GM18861 (cell line): ENCODE data around the gene NIM1K.
"Not testable (repeated sequence)": the region's sequence is repeated elsewhere in the genome, so short reads cannot be mapped to it uniquely, and the experiment has no call there.

Experiments
- ATAC-seq: cut with Tn5 transposase; IDR thresholded peaks from one replicate; pipeline ENCODE4 v1.9.1; 2021; ENCODE audit not compliant: unreplicated experiment

The NIM1K gene

GRCh38 chr5:43191740-43192557 is at the start of gene NIM1K:
Gene NIM1K, plus strand, starts transcription at chr5:43192225. Its CDS starts 53,551 bp downstream, at chr5:43245776.
- peak; percentile 58 for ATAC-seq

GRCh38 chr5:43145071-43145470 is 47.0 kb upstream of the NIM1K start:
- ATAC-seq: no peak

- no peak for ATAC-seq
These were observed 45.1 kb upstream of the NIM1K start for GRCh38 chr5:43146958-43147357.

- no peak for ATAC-seq
These were observed 43.6 kb upstream of the NIM1K start for GRCh38 chr5:43148417-43148816.

GRCh38 chr5:43149231-43149630 is 42.8 kb upstream of the NIM1K start:
- ATAC-seq: no peak

GRCh38 chr5:43150075-43150474 is 42.0 kb upstream of the NIM1K start:
- ATAC-seq: no peak

GRCh38 chr5:43150748-43151147 is 41.3 kb upstream of the NIM1K start:
- ATAC-seq: no peak

- ATAC-seq: no peak
These were observed 39.1 kb upstream of the NIM1K start for GRCh38 chr5:43152946-43153345.

GRCh38 chr5:43154469-43154868 is 37.6 kb upstream of the NIM1K start:
- ATAC-seq: no peak

GRCh38 chr5:43155394-43156096 is 36.5 kb upstream of the NIM1K start:
- ATAC-seq: no peak

GRCh38 chr5:43156388-43156787 is 35.6 kb upstream of the NIM1K start:
- no peak for ATAC-seq

- ATAC-seq: no peak
These were observed 35.0 kb upstream of the NIM1K start for GRCh38 chr5:43157068-43157467.

- no peak for ATAC-seq
These were observed 30.8 kb upstream of the NIM1K start for GRCh38 chr5:43161244-43161643.

- ATAC-seq: not testable (repeated sequence)
These were observed 27.2 kb upstream of the NIM1K start for GRCh38 chr5:43164801-43165200.

GRCh38 chr5:43165323-43165722 is 26.7 kb upstream of the NIM1K start:
- ATAC-seq: no peak

GRCh38 chr5:43168175-43168574 is 23.9 kb upstream of the NIM1K start:
- ATAC-seq: no peak

GRCh38 chr5:43171451-43171850 is 20.6 kb upstream of the NIM1K start:
- no peak for ATAC-seq

- ATAC-seq: no peak
These were observed 20.1 kb upstream of the NIM1K start for GRCh38 chr5:43171926-43172325.

- no peak for ATAC-seq
These were observed 19.2 kb upstream of the NIM1K start for GRCh38 chr5:43172779-43173178.

GRCh38 chr5:43174586-43174985 is 17.4 kb upstream of the NIM1K start:
- ATAC-seq: no peak

- no peak for ATAC-seq
These were observed 12.2 kb upstream of the NIM1K start for GRCh38 chr5:43179836-43180235.

GRCh38 chr5:43182421-43182820 is 9.6 kb upstream of the NIM1K start:
- ATAC-seq: no peak
